ENCODE data around the gene NPR1.
"Not testable (repeated sequence)": the region's sequence is repeated elsewhere in the genome, so short reads cannot be mapped to it uniquely, and the experiment has no call there.

DNA sequence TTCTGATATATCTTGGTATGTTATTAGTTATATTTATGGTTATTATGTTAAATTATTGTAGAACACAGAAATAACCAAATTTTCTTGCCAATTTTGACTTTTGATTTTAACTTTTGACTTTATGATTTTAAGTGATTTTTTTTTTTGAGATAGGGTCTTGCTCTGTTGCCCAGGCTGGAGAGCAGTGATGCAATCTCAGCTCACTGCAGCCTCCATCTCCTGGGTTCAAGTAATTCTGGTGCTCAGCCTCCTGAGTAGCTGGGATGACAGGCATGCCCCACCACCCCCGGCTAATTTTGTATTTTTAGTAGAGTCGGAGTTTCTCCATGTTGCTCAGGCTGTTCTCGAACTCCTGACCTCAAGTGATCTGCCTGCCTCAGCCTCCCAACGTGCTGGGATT is 46.1 kb downstream of the NPR1 start:
- TF ChIP-seq, protein P1, sequence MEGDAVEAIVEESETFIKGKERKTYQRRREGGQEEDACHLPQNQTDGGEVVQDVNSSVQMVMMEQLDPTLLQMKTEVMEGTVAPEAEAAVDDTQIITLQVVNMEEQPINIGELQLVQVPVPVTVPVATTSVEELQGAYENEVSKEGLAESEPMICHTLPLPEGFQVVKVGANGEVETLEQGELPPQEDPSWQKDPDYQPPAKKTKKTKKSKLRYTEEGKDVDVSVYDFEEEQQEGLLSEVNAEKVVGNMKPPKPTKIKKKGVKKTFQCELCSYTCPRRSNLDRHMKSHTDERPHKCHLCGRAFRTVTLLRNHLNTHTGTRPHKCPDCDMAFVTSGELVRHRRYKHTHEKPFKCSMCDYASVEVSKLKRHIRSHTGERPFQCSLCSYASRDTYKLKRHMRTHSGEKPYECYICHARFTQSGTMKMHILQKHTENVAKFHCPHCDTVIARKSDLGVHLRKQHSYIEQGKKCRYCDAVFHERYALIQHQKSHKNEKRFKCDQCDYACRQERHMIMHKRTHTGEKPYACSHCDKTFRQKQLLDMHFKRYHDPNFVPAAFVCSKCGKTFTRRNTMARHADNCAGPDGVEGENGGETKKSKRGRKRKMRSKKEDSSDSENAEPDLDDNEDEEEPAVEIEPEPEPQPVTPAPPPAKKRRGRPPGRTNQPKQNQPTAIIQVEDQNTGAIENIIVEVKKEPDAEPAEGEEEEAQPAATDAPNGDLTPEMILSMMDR (IDR thresholded peaks at IDR 0.05 in 8 of 11, conservative IDR thresholded peaks at IDR 0.05 in 3 of 11) = not testable (repeated sequence)
- TF ChIP-seq POLR2A (IDR thresholded peaks at IDR 0.05) = not testable (repeated sequence)
